ENCODE data around the gene SNAI3.

GRCh38 chr16:88653101-88653500 lies 33.2 kb downstream of the SNAI3 start:
- no peak for TF ChIP-seq CTCF (IDR thresholded peaks at IDR 0.05; ENCODE audit: poor library complexity, severe bottlenecking)
- no peak for TF ChIP-seq MXI1 (conservative IDR thresholded peaks at IDR 0.05; ENCODE audit: poor library complexity, severe bottlenecking)
- no peak for TF ChIP-seq EZH2 (IDR thresholded peaks at IDR 0.05; ENCODE audit: borderline replicate concordance, insufficient read depth, low read length, poor library complexity, severe bottlenecking)
- no peak for TF ChIP-seq EP300 (conservative IDR thresholded peaks at IDR 0.05; ENCODE audit: poor library complexity, severe bottlenecking)
